WI38 (cell line): ENCODE measurements around the gene RSPH3.
A peak's percentile ranks its signal among the peaks of the same experiment; 100 is the strongest.
"Not testable (repeated sequence)": the region's sequence is repeated elsewhere in the genome, so short reads cannot be mapped to it uniquely, and the experiment has no call there.

Source experiments
- H3K4me3 ChIP-seq: 2 replicates; pipeline ENCODE4 v1.5.1; 2011; ENCODE audit warnings: low read depth, mild to moderate bottlenecking, control low read depth, low read length
- CTCF ChIP-seq: IDR thresholded peaks from 2 replicates; pipeline ENCODE4 v1.5.1; 2012; ENCODE audit warnings: low read depth, mild to moderate bottlenecking, control low read depth, low read length

Gene RSPH3

GRCh38 chr6:159042826-159043181, 42.8 kb upstream of the RSPH3 start:
- H3K4me3 ChIP-seq = no peak overlapping the region
- no peak for TF ChIP-seq CTCF

- peak; percentile 95 for TF ChIP-seq CTCF
- H3K4me3 ChIP-seq = no peak overlapping the region
Observed at GRCh38 chr6:159042003-159042825, 42.2 kb upstream of the RSPH3 start.

- TF ChIP-seq CTCF = no peak
- no peak overlapping the region for H3K4me3 ChIP-seq
Observed at GRCh38 chr6:159041181-159041580, 41.2 kb upstream of the RSPH3 start.

GRCh38 chr6:159039885-159040258, 39.9 kb upstream of the RSPH3 start:
- no peak for TF ChIP-seq CTCF
- no peak overlapping the region for H3K4me3 ChIP-seq

GRCh38 chr6:159038914-159039884, 39.2 kb upstream of the RSPH3 start:
- TF ChIP-seq CTCF = no peak
- no peak overlapping the region for H3K4me3 ChIP-seq

- not testable (repeated sequence) for H3K4me3 ChIP-seq
Observed at GRCh38 chr6:159038318-159038717, 38.3 kb upstream of the RSPH3 start.

- no peak overlapping the region for H3K4me3 ChIP-seq
- TF ChIP-seq CTCF = no peak
Observed at GRCh38 chr6:159037756-159038290, 37.8 kb upstream of the RSPH3 start.
